OCI-LY3 (cell line): ENCODE results near the gene ABHD8.

Experiments
- H2AFZ ChIP-seq: fragments of 200-600, 300-600 bp; shearing (Covaris generic); 2 replicates; pipeline ENCODE4 v1.6.0; 2014; ENCODE audit warnings: antibody characterized with exemption, low read depth, low read length
- H3K27ac ChIP-seq: fragments of 200-600, 300-600 bp; sonication (generic); 2 replicates; pipeline ENCODE4 v1.5.1; 2014; ENCODE audit warnings: mild to moderate bottlenecking, low read length, moderate library complexity, mixed read lengths
- H3K27me3 ChIP-seq: fragments of 200-600, 300-600 bp; sonication (generic); 2 replicates; pipeline ENCODE4 v1.6.1; 2014; ENCODE audit warnings: low read depth, low read length, mixed read lengths
- H3K36me3 ChIP-seq: fragments of 200-600, 300-600 bp; sonication (generic); replicated peaks from 2 replicates; pipeline ENCODE3; 2014; ENCODE audit warnings: low read depth, low read length, mixed read lengths
- H3K4me1 ChIP-seq: fragments of 300-600, 200-600 bp; sonication (generic); 2 replicates; pipeline ENCODE4 v1.6.1; 2014; ENCODE audit warnings: low read length, mixed read lengths
- H3K4me2 ChIP-seq: fragments of 200-600, 300-600 bp; sonication (generic); 2 replicates; pipeline ENCODE4 v1.6.1; 2014; ENCODE audit warnings: low read length, mixed read lengths
- H3K4me3 ChIP-seq: fragments of 300-600, 200-600 bp; sonication (generic); 2 replicates; pipeline ENCODE4 v1.5.1; 2014; ENCODE audit warnings: antibody characterized with exemption, mild to moderate bottlenecking, low read length, moderate library complexity
- H3K79me2 ChIP-seq: fragments of 300-600, 200-600 bp; shearing (Covaris generic); 2 replicates; pipeline ENCODE4 v1.6.1; 2014; ENCODE audit warnings: mild to moderate bottlenecking, low read length, mixed read lengths
- H3K9ac ChIP-seq: fragments of 300-600, 200-600 bp; shearing (Covaris generic); 2 replicates; pipeline ENCODE4 v1.6.0; 2014; ENCODE audit warnings: mild to moderate bottlenecking, low read length, moderate library complexity
- H3K9me3 ChIP-seq: fragments of 200-600, 300-600 bp; shearing (Covaris generic); 2 replicates; pipeline ENCODE4 v1.6.1; 2014; ENCODE audit warnings: low read length, mixed read lengths; ENCODE audit not compliant: insufficient read depth
- H4K20me1 ChIP-seq: fragments of 200-600, 300-600 bp; sonication (generic); 2 replicates; pipeline ENCODE4 v1.6.1; 2016; ENCODE audit warnings: low read length, mixed read lengths; ENCODE audit not compliant: insufficient read depth
- EZH2phosphoT487 ChIP-seq: fragments of 200-600 bp; shearing (Covaris generic); IDR thresholded peaks from 2 replicates; pipeline ENCODE4 v1.6.1; 2018; ENCODE audit warnings: antibody characterized with exemption, mixed run types, low read depth
- TF ChIP-seq, protein P1 (sequence below): fragments of 200-600, 300-600 bp; sonication (generic); IDR thresholded peaks from 2 replicates; pipeline ENCODE4 v1.5.1; 2014; ENCODE audit warnings: antibody characterized with exemption, low read length, low read depth

The ABHD8 gene

DNA sequence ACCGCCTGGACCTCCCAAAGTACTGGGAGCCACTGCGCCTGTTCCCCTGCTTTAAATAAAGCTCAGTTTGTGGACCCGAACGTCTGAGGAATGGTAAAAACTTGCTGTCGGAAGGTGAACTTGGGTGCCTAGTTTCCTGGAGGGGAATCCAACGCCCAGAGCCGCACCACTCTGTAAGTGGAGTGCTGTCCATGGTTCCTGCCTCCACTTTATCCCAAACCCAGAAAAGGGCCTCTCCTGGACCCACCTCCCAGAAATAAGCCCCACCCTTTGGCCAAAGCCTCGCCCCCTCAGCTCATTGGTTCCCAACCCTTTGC is 29.1 kb upstream of the ABHD8 start:
- Histone ChIP-seq H3K27ac (no peak overlapping the region), H3K79me2 (peaks cover 3% of the 10 kb centered on the region; the same call in 1 of the 2 replicates), H3K4me1 (peaks cover 17% of the 10 kb centered on the region)

DNA sequence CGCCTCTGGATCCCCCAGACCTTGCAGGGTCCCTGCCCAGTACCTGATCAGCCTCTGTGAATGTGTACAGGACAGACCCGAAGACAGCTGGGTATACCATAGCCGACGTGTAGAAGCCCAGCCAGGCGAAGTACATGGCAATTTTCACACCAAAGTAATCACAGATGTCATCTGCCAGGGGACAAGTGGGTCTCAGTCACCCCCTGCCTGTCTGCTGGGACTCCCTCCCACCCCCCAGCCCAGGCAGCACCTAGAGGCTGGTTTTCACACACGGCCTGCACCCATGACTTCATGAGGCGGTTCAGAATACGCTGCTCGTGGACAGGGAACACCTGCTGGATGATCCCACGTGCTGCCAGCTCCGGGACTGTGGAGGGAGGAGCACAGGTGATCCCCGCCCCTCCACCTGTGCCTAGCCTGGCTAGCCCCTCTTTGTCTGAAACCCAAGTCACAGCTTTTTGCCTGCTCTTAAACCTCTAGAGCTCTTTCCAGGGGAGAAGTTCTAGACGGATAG is 27.9 kb upstream of the ABHD8 start:
- Histone ChIP-seq H3K4me2 (no peak overlapping the region), H3K79me2 (no peaks in the 10 kb centered on the region), H2AFZ (no peak overlapping the region), H3K27ac (no peak overlapping the region), H3K27me3 (no peaks in the 10 kb centered on the region), H3K9me3 (no peaks in the 10 kb centered on the region), H3K9ac (no peak overlapping the region), H3K4me3 (no peak overlapping the region), H4K20me1 (no peaks in the 10 kb centered on the region), H3K36me3 (peaks cover 8% of the 10 kb centered on the region), H3K4me1 (peaks cover 13% of the 10 kb centered on the region)
- TF ChIP-seq, protein P1, sequence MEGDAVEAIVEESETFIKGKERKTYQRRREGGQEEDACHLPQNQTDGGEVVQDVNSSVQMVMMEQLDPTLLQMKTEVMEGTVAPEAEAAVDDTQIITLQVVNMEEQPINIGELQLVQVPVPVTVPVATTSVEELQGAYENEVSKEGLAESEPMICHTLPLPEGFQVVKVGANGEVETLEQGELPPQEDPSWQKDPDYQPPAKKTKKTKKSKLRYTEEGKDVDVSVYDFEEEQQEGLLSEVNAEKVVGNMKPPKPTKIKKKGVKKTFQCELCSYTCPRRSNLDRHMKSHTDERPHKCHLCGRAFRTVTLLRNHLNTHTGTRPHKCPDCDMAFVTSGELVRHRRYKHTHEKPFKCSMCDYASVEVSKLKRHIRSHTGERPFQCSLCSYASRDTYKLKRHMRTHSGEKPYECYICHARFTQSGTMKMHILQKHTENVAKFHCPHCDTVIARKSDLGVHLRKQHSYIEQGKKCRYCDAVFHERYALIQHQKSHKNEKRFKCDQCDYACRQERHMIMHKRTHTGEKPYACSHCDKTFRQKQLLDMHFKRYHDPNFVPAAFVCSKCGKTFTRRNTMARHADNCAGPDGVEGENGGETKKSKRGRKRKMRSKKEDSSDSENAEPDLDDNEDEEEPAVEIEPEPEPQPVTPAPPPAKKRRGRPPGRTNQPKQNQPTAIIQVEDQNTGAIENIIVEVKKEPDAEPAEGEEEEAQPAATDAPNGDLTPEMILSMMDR = no peak
- TF ChIP-seq EZH2phosphoT487 = no peak

More for the DNA sequence above, 29.1 kb upstream of the ABHD8 start:
- Histone ChIP-seq H3K4me3 (no peak overlapping the region), H3K4me2 (no peak overlapping the region), H3K36me3 (peaks cover 8% of the 10 kb centered on the region), H4K20me1 (no peaks in the 10 kb centered on the region), H3K27me3 (no peaks in the 10 kb centered on the region), H2AFZ (no peak overlapping the region), H3K9ac (no peak overlapping the region), H3K9me3 (no peaks in the 10 kb centered on the region)
- TF ChIP-seq EZH2phosphoT487 = no peak
- TF ChIP-seq, protein P1 = no peak

- Histone ChIP-seq H4K20me1 (no peaks in the 10 kb centered on the region), H3K4me1 (peaks cover 11% of the 10 kb centered on the region), H3K4me3 (no peak overlapping the region), H3K4me2 (no peak overlapping the region), H3K27ac (no peak overlapping the region), H3K9ac (no peak overlapping the region), H3K27me3 (no peaks in the 10 kb centered on the region), H3K36me3 (peaks cover 8% of the 10 kb centered on the region), H3K9me3 (no peaks in the 10 kb centered on the region), H3K79me2 (no peaks in the 10 kb centered on the region), H2AFZ (no peak overlapping the region)
- TF ChIP-seq, protein P1 = no peak
- no peak for TF ChIP-seq EZH2phosphoT487
Observed at GRCh38 chr19:17330262-17331044, 27.2 kb upstream of the ABHD8 start.

- no peaks in the 10 kb centered on the region for H3K79me2 ChIP-seq
- no peaks in the 10 kb centered on the region for H3K27me3 ChIP-seq
- no peak overlapping the region for H3K4me3 ChIP-seq
- no peaks in the 10 kb centered on the region for H4K20me1 ChIP-seq
- H3K27ac ChIP-seq = no peak overlapping the region
- peaks cover 7% of the 10 kb centered on the region for H3K4me1 ChIP-seq
- peaks cover 8% of the 10 kb centered on the region for H3K36me3 ChIP-seq
- H2AFZ ChIP-seq = no peak overlapping the region
- TF ChIP-seq, protein P1 = no peak
- no peak for TF ChIP-seq EZH2phosphoT487
- H3K4me2 ChIP-seq = no peak overlapping the region
- H3K9me3 ChIP-seq = no peaks in the 10 kb centered on the region
- no peak overlapping the region for H3K9ac ChIP-seq
Observed at GRCh38 chr19:17329366-17330261, 26.4 kb upstream of the ABHD8 start.
